ENCODE results near the gene BNC2.

The BNC2 gene

GRCh38 chr9:16732546-16732945 lies 137.9 kb downstream of the BNC2 start:
- no peak for DNase-seq (ENCODE audit: low read depth)
- TF ChIP-seq CTCF (IDR thresholded peaks at IDR 0.05; ENCODE audit: insufficient read depth, low read depth, low read length, missing control alignments), result no peak

GRCh38 chr9:16730162-16730561 lies 140.3 kb downstream of the BNC2 start:
- DNase-seq (ENCODE audit: low read depth), result no peak
- H3K4me3 ChIP-seq (ENCODE audit: low read depth, low read length), result no peak overlapping the region
- TF ChIP-seq CTCF (IDR thresholded peaks at IDR 0.05; ENCODE audit: insufficient read depth, low read depth, low read length, missing control alignments), result no peak

More at GRCh38 chr9:16732546-16732945, 137.9 kb downstream of the BNC2 start:
- no peak overlapping the region for H3K4me3 ChIP-seq (ENCODE audit: low read depth, low read length)

GRCh38 chr9:16729651-16730050 lies 140.8 kb downstream of the BNC2 start:
- H3K4me3 ChIP-seq (ENCODE audit: low read depth, low read length), result no peak overlapping the region
- no peak for DNase-seq (ENCODE audit: low read depth)
- TF ChIP-seq CTCF (IDR thresholded peaks at IDR 0.05; ENCODE audit: insufficient read depth, low read depth, low read length, missing control alignments), result no peak

GRCh38 chr9:16728137-16728508 lies 142.3 kb downstream of the BNC2 start:
- DNase-seq (ENCODE audit: low read depth), result no peak
- TF ChIP-seq CTCF (IDR thresholded peaks at IDR 0.05; ENCODE audit: insufficient read depth, low read depth, low read length, missing control alignments), result no peak
- H3K4me3 ChIP-seq (ENCODE audit: low read depth, low read length), result no peak overlapping the region

GRCh38 chr9:16727452-16728136 lies 142.9 kb downstream of the BNC2 start:
- no peak for DNase-seq (ENCODE audit: low read depth)
- H3K4me3 ChIP-seq (ENCODE audit: low read depth, low read length), result no peak overlapping the region
- no peak for TF ChIP-seq CTCF (IDR thresholded peaks at IDR 0.05; ENCODE audit: insufficient read depth, low read depth, low read length, missing control alignments)

- H3K4me3 ChIP-seq (ENCODE audit: low read depth, low read length), result no peak overlapping the region; the same call in 1 of the 2 replicates
- no peak for TF ChIP-seq CTCF (IDR thresholded peaks at IDR 0.05; ENCODE audit: insufficient read depth, low read depth, low read length, missing control alignments)
- DNase-seq (ENCODE audit: low read depth), result no peak
Measured at GRCh38 chr9:16726718-16727451, 143.6 kb downstream of the BNC2 start.

Measured in GM12865 (cell line).